Measurements from ENCODE around the gene CTNNA2.

The CTNNA2 gene

DNA sequence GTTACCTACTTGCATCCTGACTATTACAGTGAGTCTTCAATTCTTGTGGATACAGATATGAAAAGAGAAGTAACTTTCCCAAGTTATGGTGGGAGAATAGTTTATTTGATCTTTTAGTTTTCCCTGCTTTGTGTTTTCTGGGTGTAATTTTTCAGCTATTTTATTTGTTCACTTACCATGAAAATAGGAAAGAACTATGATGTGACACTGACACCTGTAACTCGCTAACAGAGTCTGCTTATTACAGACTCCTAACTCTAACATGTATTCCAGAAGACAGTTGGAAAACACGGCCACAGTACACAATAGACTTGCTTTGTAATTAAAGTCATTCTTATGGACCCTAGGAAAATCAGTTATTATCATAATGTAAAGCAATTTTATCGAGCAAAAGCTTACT lies 468.5 kb downstream of the CTNNA2 start:
- TF ChIP-seq, protein P1, sequence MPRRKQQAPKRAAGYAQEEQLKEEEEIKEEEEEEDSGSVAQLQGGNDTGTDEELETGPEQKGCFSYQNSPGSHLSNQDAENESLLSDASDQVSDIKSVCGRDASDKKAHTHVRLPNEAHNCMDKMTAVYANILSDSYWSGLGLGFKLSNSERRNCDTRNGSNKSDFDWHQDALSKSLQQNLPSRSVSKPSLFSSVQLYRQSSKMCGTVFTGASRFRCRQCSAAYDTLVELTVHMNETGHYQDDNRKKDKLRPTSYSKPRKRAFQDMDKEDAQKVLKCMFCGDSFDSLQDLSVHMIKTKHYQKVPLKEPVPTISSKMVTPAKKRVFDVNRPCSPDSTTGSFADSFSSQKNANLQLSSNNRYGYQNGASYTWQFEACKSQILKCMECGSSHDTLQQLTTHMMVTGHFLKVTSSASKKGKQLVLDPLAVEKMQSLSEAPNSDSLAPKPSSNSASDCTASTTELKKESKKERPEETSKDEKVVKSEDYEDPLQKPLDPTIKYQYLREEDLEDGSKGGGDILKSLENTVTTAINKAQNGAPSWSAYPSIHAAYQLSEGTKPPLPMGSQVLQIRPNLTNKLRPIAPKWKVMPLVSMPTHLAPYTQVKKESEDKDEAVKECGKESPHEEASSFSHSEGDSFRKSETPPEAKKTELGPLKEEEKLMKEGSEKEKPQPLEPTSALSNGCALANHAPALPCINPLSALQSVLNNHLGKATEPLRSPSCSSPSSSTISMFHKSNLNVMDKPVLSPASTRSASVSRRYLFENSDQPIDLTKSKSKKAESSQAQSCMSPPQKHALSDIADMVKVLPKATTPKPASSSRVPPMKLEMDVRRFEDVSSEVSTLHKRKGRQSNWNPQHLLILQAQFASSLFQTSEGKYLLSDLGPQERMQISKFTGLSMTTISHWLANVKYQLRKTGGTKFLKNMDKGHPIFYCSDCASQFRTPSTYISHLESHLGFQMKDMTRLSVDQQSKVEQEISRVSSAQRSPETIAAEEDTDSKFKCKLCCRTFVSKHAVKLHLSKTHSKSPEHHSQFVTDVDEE (CRISPR knock-in tag; IDR thresholded peaks at IDR 0.05) = no peak
- TF ChIP-seq RARB (CRISPR knock-in tag; IDR thresholded peaks at IDR 0.05) = no peak
- no peak for TF ChIP-seq ZFP30 (CRISPR knock-in tag; IDR thresholded peaks at IDR 0.05)
- no peak for TF ChIP-seq ZFP3 (CRISPR knock-in tag; IDR thresholded peaks at IDR 0.05)
- no peak for TF ChIP-seq BACH2 (CRISPR knock-in tag; IDR thresholded peaks at IDR 0.05; ENCODE audit: borderline replicate concordance)
- TF ChIP-seq, protein P2, sequence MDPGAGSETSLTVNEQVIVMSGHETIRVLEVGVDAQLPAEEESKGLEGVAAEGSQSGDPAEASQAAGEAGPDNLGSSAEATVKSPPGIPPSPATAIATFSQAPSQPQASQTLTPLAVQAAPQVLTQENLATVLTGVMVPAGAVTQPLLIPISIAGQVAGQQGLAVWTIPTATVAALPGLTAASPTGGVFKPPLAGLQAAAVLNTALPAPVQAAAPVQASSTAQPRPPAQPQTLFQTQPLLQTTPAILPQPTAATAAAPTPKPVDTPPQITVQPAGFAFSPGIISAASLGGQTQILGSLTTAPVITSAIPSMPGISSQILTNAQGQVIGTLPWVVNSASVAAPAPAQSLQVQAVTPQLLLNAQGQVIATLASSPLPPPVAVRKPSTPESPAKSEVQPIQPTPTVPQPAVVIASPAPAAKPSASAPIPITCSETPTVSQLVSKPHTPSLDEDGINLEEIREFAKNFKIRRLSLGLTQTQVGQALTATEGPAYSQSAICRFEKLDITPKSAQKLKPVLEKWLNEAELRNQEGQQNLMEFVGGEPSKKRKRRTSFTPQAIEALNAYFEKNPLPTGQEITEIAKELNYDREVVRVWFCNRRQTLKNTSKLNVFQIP (CRISPR knock-in tag; IDR thresholded peaks at IDR 0.05; ENCODE audit: borderline replicate concordance, low read depth) = no peak
- no peak for TF ChIP-seq SNAI2 (CRISPR knock-in tag; IDR thresholded peaks at IDR 0.05)
- no peak for TF ChIP-seq ZNF70 (CRISPR knock-in tag; IDR thresholded peaks at IDR 0.05)
- TF ChIP-seq ESRRG (CRISPR knock-in tag; IDR thresholded peaks at IDR 0.05) = no peak
- TF ChIP-seq, protein P3, sequence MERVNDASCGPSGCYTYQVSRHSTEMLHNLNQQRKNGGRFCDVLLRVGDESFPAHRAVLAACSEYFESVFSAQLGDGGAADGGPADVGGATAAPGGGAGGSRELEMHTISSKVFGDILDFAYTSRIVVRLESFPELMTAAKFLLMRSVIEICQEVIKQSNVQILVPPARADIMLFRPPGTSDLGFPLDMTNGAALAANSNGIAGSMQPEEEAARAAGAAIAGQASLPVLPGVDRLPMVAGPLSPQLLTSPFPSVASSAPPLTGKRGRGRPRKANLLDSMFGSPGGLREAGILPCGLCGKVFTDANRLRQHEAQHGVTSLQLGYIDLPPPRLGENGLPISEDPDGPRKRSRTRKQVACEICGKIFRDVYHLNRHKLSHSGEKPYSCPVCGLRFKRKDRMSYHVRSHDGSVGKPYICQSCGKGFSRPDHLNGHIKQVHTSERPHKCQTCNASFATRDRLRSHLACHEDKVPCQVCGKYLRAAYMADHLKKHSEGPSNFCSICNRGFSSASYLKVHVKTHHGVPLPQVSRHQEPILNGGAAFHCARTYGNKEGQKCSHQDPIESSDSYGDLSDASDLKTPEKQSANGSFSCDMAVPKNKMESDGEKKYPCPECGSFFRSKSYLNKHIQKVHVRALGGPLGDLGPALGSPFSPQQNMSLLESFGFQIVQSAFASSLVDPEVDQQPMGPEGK (CRISPR knock-in tag; IDR thresholded peaks at IDR 0.05; ENCODE audit: borderline replicate concordance) = no peak
- no peak for TF ChIP-seq OSR1 (CRISPR knock-in tag; IDR thresholded peaks at IDR 0.05)
- TF ChIP-seq ZC3H10 (CRISPR knock-in tag; IDR thresholded peaks at IDR 0.05) = no peak
- ATAC-seq = no peak

DNA sequence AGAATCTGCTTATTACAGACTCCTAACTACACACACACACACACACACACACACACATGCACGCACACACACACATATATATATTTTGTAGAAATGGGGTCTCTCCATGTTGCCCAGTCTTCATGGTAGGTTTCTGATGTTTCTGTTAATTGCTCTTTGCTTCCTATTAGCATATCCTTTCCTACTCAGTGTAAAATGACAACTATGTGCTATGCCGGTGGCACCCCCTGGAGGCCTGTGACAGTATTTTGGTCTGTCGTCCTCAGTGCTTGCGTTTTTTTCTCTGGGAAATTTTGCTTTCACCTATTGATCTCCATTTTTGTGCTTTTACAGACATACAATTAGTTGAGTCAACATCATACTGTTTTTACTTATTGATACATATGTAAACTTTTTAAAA lies 469.6 kb downstream of the CTNNA2 start:
- no peak for ATAC-seq
- TF ChIP-seq ISL1 (CRISPR knock-in tag; IDR thresholded peaks at IDR 0.05) = no peak
- TF ChIP-seq TOX (CRISPR knock-in tag; IDR thresholded peaks at IDR 0.05; ENCODE audit: borderline replicate concordance) = no peak
- TF ChIP-seq, protein P1 (CRISPR knock-in tag; IDR thresholded peaks at IDR 0.05) = no peak
- TF ChIP-seq, protein P4, sequence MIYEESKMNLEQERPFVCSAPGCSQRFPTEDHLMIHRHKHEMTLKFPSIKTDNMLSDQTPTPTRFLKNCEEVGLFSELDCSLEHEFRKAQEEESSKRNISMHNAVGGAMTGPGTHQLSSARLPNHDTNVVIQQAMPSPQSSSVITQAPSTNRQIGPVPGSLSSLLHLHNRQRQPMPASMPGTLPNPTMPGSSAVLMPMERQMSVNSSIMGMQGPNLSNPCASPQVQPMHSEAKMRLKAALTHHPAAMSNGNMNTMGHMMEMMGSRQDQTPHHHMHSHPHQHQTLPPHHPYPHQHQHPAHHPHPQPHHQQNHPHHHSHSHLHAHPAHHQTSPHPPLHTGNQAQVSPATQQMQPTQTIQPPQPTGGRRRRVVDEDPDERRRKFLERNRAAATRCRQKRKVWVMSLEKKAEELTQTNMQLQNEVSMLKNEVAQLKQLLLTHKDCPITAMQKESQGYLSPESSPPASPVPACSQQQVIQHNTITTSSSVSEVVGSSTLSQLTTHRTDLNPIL (CRISPR knock-in tag; IDR thresholded peaks at IDR 0.05; ENCODE audit: low read depth) = no peak
- TF ChIP-seq ZNF70 (CRISPR knock-in tag; IDR thresholded peaks at IDR 0.05) = no peak
- no peak for TF ChIP-seq ZFP30 (CRISPR knock-in tag; IDR thresholded peaks at IDR 0.05)
- TF ChIP-seq SNAI2 (CRISPR knock-in tag; IDR thresholded peaks at IDR 0.05) = no peak
- TF ChIP-seq BACH2 (CRISPR knock-in tag; IDR thresholded peaks at IDR 0.05; ENCODE audit: borderline replicate concordance) = no peak
- no peak for TF ChIP-seq ZFP3 (CRISPR knock-in tag; IDR thresholded peaks at IDR 0.05)
- TF ChIP-seq RARB (CRISPR knock-in tag; IDR thresholded peaks at IDR 0.05) = no peak
- TF ChIP-seq ZNF565 (CRISPR knock-in tag; conservative IDR thresholded peaks at IDR 0.05; ENCODE audit: low read depth) = no peak

DNA sequence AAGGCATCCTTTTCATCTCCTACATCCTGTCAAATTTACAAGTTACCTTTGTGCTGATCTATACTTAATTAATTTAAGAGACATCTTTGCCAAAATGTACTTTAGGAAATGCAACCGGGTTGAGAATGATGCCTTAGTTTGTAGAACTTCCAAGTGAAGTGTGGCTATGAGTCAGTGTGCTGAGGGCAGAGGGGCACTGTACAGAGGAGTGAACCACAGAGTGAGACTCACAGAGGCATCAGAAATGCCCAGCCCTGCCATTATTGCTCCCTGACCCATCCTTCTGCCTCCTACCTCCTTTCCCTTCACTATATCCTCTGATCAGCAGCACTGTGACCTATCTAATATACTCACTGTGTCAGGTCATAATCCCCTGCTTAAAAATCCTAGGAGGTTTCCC lies 471.6 kb downstream of the CTNNA2 start:
- TF ChIP-seq, protein P5, sequence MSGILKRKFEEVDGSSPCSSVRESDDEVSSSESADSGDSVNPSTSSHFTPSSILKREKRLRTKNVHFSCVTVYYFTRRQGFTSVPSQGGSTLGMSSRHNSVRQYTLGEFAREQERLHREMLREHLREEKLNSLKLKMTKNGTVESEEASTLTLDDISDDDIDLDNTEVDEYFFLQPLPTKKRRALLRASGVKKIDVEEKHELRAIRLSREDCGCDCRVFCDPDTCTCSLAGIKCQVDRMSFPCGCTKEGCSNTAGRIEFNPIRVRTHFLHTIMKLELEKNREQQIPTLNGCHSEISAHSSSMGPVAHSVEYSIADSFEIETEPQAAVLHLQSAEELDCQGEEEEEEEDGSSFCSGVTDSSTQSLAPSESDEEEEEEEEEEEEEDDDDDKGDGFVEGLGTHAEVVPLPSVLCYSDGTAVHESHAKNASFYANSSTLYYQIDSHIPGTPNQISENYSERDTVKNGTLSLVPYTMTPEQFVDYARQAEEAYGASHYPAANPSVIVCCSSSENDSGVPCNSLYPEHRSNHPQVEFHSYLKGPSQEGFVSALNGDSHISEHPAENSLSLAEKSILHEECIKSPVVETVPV (CRISPR knock-in tag; IDR thresholded peaks at IDR 0.05) = no peak
- no peak for TF ChIP-seq OSR1 (CRISPR knock-in tag; IDR thresholded peaks at IDR 0.05)
- ATAC-seq = no peak
